GM19193 (cell line): ENCODE data around the gene ACSF2.
A peak's percentile ranks its signal among the peaks of the same experiment; 100 is the strongest.

Experiments
- POLR2A ChIP-seq: IDR thresholded peaks from 4 replicates; pipeline ENCODE4 v1.6.1; 2011; ENCODE audit not compliant: insufficient read depth, insufficient read length; ENCODE audit errors: extremely low read depth

Gene ACSF2

GRCh38 chr17:50478391-50479381 lies 52.7 kb downstream of the ACSF2 start, which contains the start of gene RSAD1:
Gene RSAD1, plus strand, starts transcription at chr17:50478860. Its CDS starts 25 bp downstream, at chr17:50478885.
- peak; percentile 94 for TF ChIP-seq POLR2A

GRCh38 chr17:50479522-50480141 lies 53.6 kb downstream of the ACSF2 start:
- no peak for TF ChIP-seq POLR2A

GRCh38 chr17:50480142-50480764 lies 54.2 kb downstream of the ACSF2 start:
- no peak for TF ChIP-seq POLR2A

GRCh38 chr17:50480854-50481490 lies 55.0 kb downstream of the ACSF2 start:
- TF ChIP-seq POLR2A = no peak

- no peak for TF ChIP-seq POLR2A
Observed at GRCh38 chr17:50481648-50482047, 55.6 kb downstream of the ACSF2 start.

- no peak for TF ChIP-seq POLR2A
Observed at GRCh38 chr17:50482110-50482509, 56.1 kb downstream of the ACSF2 start.

GRCh38 chr17:50482516-50482915 lies 56.5 kb downstream of the ACSF2 start:
- no peak for TF ChIP-seq POLR2A

GRCh38 chr17:50483266-50483665 lies 57.2 kb downstream of the ACSF2 start:
- TF ChIP-seq POLR2A = no peak

GRCh38 chr17:50484386-50485155 lies 58.6 kb downstream of the ACSF2 start:
- no peak for TF ChIP-seq POLR2A

- TF ChIP-seq POLR2A = no peak
Observed at GRCh38 chr17:50487213-50488096, 61.4 kb downstream of the ACSF2 start.

- TF ChIP-seq POLR2A = no peak
Observed at GRCh38 chr17:50488880-50489279, 62.9 kb downstream of the ACSF2 start.

GRCh38 chr17:50491505-50491904 lies 65.5 kb downstream of the ACSF2 start:
- no peak for TF ChIP-seq POLR2A

GRCh38 chr17:50492214-50492613 lies 66.2 kb downstream of the ACSF2 start:
- no peak for TF ChIP-seq POLR2A
